GM08714 (cell line): ENCODE measurements around the gene PPP4R3A.
"Not testable (repeated sequence)": the region's sequence is repeated elsewhere in the genome, so short reads cannot be mapped to it uniquely, and the experiment has no call there.

Source experiments
- H3K4me3 ChIP-seq: fragments of 200-500 bp; sonication (Bioruptor generic); 2 replicates; pipeline ENCODE4 v1.5.1; 2014; ENCODE audit warnings: mild to moderate bottlenecking, low read length, inconsistent platforms
- ZNF274 ChIP-seq: IDR thresholded peaks from 2 replicates; pipeline ENCODE4 v1.6.1; 2012; ENCODE audit warnings: mild to moderate bottlenecking, low read depth, low read length

Gene PPP4R3A

GRCh38 chr14:91484186-91484585, 25.9 kb downstream of the PPP4R3A start:
- no peak for TF ChIP-seq ZNF274
- no peak overlapping the region for H3K4me3 ChIP-seq

- TF ChIP-seq ZNF274 = no peak
- H3K4me3 ChIP-seq = no peak overlapping the region
Observed at GRCh38 chr14:91482263-91483013, 27.7 kb downstream of the PPP4R3A start.

GRCh38 chr14:91477388-91477787, 32.7 kb downstream of the PPP4R3A start:
- no peak for TF ChIP-seq ZNF274
- H3K4me3 ChIP-seq = no peak overlapping the region

- no peak overlapping the region for H3K4me3 ChIP-seq
- TF ChIP-seq ZNF274 = no peak
Observed at GRCh38 chr14:91473046-91473445, 37.1 kb downstream of the PPP4R3A start.

GRCh38 chr14:91470216-91470615, 39.9 kb downstream of the PPP4R3A start:
- no peak for TF ChIP-seq ZNF274
- H3K4me3 ChIP-seq = no peak overlapping the region

- TF ChIP-seq ZNF274 = no peak
Observed at GRCh38 chr14:91466192-91466591, 43.9 kb downstream of the PPP4R3A start.

GRCh38 chr14:91464615-91465205, 45.4 kb downstream of the PPP4R3A start:
- TF ChIP-seq ZNF274 = no peak
- H3K4me3 ChIP-seq = no peak overlapping the region

More at GRCh38 chr14:91466192-91466591, 43.9 kb downstream of the PPP4R3A start:
- H3K4me3 ChIP-seq = no peak overlapping the region

- no peak overlapping the region for H3K4me3 ChIP-seq
- no peak for TF ChIP-seq ZNF274
Observed at GRCh38 chr14:91458612-91459011, 51.5 kb downstream of the PPP4R3A start.

- no peak overlapping the region for H3K4me3 ChIP-seq
- no peak for TF ChIP-seq ZNF274
Observed at GRCh38 chr14:91456283-91456682, 53.8 kb downstream of the PPP4R3A start.

- TF ChIP-seq ZNF274 = no peak
Observed at GRCh38 chr14:91454580-91454979, 55.5 kb downstream of the PPP4R3A start.

GRCh38 chr14:91454155-91454554, 56.0 kb downstream of the PPP4R3A start:
- TF ChIP-seq ZNF274 = no peak

More at GRCh38 chr14:91454580-91454979, 55.5 kb downstream of the PPP4R3A start:
- no peak overlapping the region for H3K4me3 ChIP-seq

GRCh38 chr14:91453744-91454143, 56.4 kb downstream of the PPP4R3A start:
- H3K4me3 ChIP-seq = no peak overlapping the region
- TF ChIP-seq ZNF274 = no peak

More at GRCh38 chr14:91454155-91454554, 56.0 kb downstream of the PPP4R3A start:
- no peak overlapping the region for H3K4me3 ChIP-seq

GRCh38 chr14:91444335-91445020, 65.6 kb downstream of the PPP4R3A start:
- no peak overlapping the region for H3K4me3 ChIP-seq

GRCh38 chr14:91439345-91439744, 70.8 kb downstream of the PPP4R3A start:
- no peak for TF ChIP-seq ZNF274
- H3K4me3 ChIP-seq = no peak overlapping the region

More at GRCh38 chr14:91444335-91445020, 65.6 kb downstream of the PPP4R3A start:
- no peak for TF ChIP-seq ZNF274

- no peak for TF ChIP-seq ZNF274
- no peak overlapping the region for H3K4me3 ChIP-seq
Observed at GRCh38 chr14:91438845-91439244, 71.3 kb downstream of the PPP4R3A start.

GRCh38 chr14:91436266-91436665, 73.8 kb downstream of the PPP4R3A start:
- not testable (repeated sequence) for H3K4me3 ChIP-seq
